ENCODE measurements around the gene TMEM126B.

The TMEM126B gene

GRCh38 chr11:85682330-85683305, 54.2 kb downstream of the TMEM126B start:
- no peak for DNase-seq (ENCODE audit: low read depth)

- DNase-seq (ENCODE audit: low read depth), result no peak
Observed at GRCh38 chr11:85685125-85685819, 56.9 kb downstream of the TMEM126B start.

- DNase-seq (ENCODE audit: low read depth), result no peak
Observed at GRCh38 chr11:85685820-85686459, 57.5 kb downstream of the TMEM126B start, which contains the start of gene CCDC89. Gene CCDC89 (minus strand): TSS chr11:85686195. CDS start chr11:85686130, 65 bp downstream.

All from CMK (cell line).